ENCODE data around the gene HOXA10.

Gene HOXA10

GRCh38 chr7:27154901-27155815 lies 19.0 kb downstream of the HOXA10 start:
- DNase-seq: no peak

GRCh38 chr7:27154369-27154768 lies 19.8 kb downstream of the HOXA10 start:
- no peak for DNase-seq

GRCh38 chr7:27153526-27153925 lies 20.6 kb downstream of the HOXA10 start:
- no peak for DNase-seq

GRCh38 chr7:27152816-27153442 lies 21.2 kb downstream of the HOXA10 start:
- no peak for DNase-seq

GRCh38 chr7:27151931-27152815 lies 21.9 kb downstream of the HOXA10 start, which contains the start of gene HOXA3:
TSS of gene HOXA3 (minus strand) at chr7:27152583. CDS start at chr7:27110640, 41,943 bp downstream.
- peak; percentile 51 for DNase-seq

GRCh38 chr7:27151341-27151930 lies 22.7 kb downstream of the HOXA10 start:
- DNase-seq: no peak

GRCh38 chr7:27150568-27151340 lies 23.4 kb downstream of the HOXA10 start:
- peak; percentile 69 for DNase-seq

GRCh38 chr7:27149842-27150567 lies 24.1 kb downstream of the HOXA10 start:
- DNase-seq: no peak

- no peak for DNase-seq
Observed at GRCh38 chr7:27148756-27149641, 25.1 kb downstream of the HOXA10 start.

- no peak for DNase-seq
Observed at GRCh38 chr7:27148031-27148755, 25.9 kb downstream of the HOXA10 start.

GRCh38 chr7:27147199-27148030 lies 26.7 kb downstream of the HOXA10 start, which contains the start of gene HOXA6:
TSS of gene HOXA6 (minus strand) at chr7:27147774. CDS start at chr7:27147749, 25 bp downstream.
- DNase-seq: no peak

GRCh38 chr7:27146491-27147198 lies 27.5 kb downstream of the HOXA10 start:
- no peak for DNase-seq

GRCh38 chr7:27145914-27146412 lies 28.2 kb downstream of the HOXA10 start:
- no peak for DNase-seq

GRCh38 chr7:27145165-27145913 lies 28.8 kb downstream of the HOXA10 start:
- DNase-seq: no peak

GRCh38 chr7:27144781-27145164 lies 29.3 kb downstream of the HOXA10 start:
- no peak for DNase-seq

- DNase-seq: no peak
Observed at GRCh38 chr7:27143950-27144780, 30.0 kb downstream of the HOXA10 start.
